H1 (cell line): Measurements from ENCODE around the gene B3GAT1. TPM values are rescaled to one million over a fixed set of nuclear protein-coding genes. Genes with fewer than 3 reads are reported as not detected.

ENCODE experiments used
- RFX5 ChIP-seq: IDR thresholded peaks from 2 replicates; pipeline ENCODE4 v1.6.1; 2011; ENCODE audit warnings: low read depth, low read length, improper control_type of control experiment, borderline replicate concordance
- polyA plus RNA-seq, 7 experiments: library from polyadenylated mRNA; depleted of rRNA in 3 of 7; stranded (reverse) in 5 of 7; unstranded in 2 of 7; fragments of >200 nt in 5 of 7; fragments of 200-250 nt in 2 of 7; gene quantifications; 1 replicate in 5 of 7; 2 replicates in 1 of 7; 4 replicates in 1 of 7; pipeline versions ENCODE4 v1.2.1 to v1.2.3, GENCODE V29; 2011 to 2013; ENCODE audit warnings: missing spikeins in 2 of 7, mixed read lengths in 2 of 7
- total RNA-seq: library from RNA; stranded (reverse); fragmentation: NEBNext Ultra II Directional; extraction: Animal tissue kit (Norgen Biotek cat#: 25700); gene quantifications from 2 replicates; pipeline ENCODE4 v1.2.1, GENCODE V29; 2021

The B3GAT1 gene
- total and polyA plus RNA-seq, 2 of the 8 experiments (the other 6 are each of a cell fraction or from before 2014, with no cell fraction given), result 19.7 to 32.4 TPM

DNA sequence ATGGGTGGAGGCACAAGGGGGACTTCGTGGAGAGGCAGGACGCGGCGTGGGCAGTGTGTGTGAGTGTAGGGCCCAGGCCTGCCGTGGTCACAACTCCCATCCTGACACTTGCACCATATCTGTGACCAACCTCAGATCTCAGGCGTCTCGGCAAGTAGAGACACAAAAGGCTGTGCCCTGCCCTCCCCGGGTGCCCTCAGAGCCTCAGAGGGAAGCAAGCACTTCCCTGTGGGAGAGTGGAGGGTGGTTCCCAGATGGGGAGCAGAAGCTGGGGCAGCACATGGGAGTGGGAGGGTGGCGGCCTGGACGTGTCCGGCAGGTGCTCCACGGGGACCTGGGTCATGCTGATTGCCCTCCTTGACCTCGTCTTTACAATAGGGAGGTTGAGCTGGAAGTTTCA, 20.4 kb downstream of the B3GAT1 start (continued):
- no peak for TF ChIP-seq RFX5
